ENCODE data around the gene CSNK2A2.

The CSNK2A2 gene

DNA sequence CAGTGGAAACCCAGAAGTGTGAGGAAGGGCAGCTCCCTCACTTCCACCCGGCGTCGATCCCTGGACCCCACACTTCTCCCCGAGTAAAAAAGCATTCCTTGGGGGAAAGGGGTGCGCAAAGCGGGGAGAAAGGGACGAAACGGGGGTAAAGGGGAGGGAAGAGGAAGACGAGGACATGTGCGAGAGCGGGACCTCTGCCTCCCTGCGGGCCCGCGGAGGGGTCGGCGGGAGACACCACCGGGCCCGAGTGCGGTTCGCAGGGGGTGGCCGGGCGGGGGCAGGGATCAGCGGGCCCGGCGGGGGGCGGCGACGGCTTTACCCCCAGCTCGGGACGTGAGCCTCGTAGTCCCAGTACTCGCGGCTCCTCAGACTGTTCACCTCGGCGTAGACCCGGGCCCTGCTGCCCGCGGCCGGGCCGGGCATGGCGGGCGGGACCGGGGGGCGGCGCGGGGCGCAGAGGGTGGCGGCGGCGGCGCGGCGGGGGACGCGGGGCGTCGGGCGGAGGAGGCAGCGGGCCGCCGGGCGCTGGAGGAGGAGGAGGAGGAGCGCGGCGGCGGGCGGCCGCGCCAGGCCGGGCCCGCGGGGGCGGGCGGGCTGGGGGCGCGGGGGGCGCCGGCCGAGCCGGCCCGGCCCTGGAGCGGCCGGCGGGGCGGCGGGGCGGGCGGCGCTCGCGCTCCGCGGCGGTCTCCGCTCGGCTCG, 443 bp downstream of the CSNK2A2 start:
- Histone ChIP-seq H3K27me3 (replicated peaks; ENCODE audit: control insufficient read depth, insufficient read depth, low read length) (no peaks in the 10 kb centered on the region), H3K36me3 (ENCODE audit: control insufficient read depth, insufficient read depth, low read length) (peaks cover 2% of the 10 kb centered on the region), H3K4me3 (replicated peaks; ENCODE audit: low read depth, low read length) (peak overlapping the region; percentile 93)
- TF ChIP-seq, protein P1, sequence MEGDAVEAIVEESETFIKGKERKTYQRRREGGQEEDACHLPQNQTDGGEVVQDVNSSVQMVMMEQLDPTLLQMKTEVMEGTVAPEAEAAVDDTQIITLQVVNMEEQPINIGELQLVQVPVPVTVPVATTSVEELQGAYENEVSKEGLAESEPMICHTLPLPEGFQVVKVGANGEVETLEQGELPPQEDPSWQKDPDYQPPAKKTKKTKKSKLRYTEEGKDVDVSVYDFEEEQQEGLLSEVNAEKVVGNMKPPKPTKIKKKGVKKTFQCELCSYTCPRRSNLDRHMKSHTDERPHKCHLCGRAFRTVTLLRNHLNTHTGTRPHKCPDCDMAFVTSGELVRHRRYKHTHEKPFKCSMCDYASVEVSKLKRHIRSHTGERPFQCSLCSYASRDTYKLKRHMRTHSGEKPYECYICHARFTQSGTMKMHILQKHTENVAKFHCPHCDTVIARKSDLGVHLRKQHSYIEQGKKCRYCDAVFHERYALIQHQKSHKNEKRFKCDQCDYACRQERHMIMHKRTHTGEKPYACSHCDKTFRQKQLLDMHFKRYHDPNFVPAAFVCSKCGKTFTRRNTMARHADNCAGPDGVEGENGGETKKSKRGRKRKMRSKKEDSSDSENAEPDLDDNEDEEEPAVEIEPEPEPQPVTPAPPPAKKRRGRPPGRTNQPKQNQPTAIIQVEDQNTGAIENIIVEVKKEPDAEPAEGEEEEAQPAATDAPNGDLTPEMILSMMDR (IDR thresholded peaks at IDR 0.05; ENCODE audit: insufficient read depth, low read length, poor library complexity, severe bottlenecking), result no peak
- peak; percentile 31 for DNase-seq (ENCODE audit: extremely low read depth, insufficient read length)

DNA sequence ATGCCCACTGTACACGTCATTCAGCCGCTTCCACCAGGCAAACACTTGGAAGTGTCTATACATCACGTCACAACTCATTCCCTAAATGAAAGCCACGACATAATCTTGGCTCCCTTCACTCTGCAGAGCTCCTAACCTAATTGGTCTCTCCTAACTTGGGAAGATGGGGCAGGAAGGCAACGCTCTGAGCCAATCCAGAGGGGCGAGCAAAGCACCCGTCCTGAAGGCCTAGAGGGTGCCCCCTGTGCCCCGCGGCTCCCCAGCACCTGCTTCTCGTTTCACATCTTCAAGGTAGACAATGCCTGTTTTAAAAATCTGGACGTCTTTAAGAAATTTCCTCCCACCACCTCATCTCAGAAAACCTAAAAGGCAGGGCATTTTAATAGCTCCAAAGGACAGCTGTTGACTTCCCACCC, 1.0 kb downstream of the CSNK2A2 start:
- no peak for DNase-seq (ENCODE audit: extremely low read depth, insufficient read length)
- TF ChIP-seq, protein P1 (IDR thresholded peaks at IDR 0.05; ENCODE audit: insufficient read depth, low read length, poor library complexity, severe bottlenecking), result no peak
- Histone ChIP-seq H3K4me3 (replicated peaks; ENCODE audit: low read depth, low read length) (peak overlapping the region; percentile 93), H3K36me3 (ENCODE audit: control insufficient read depth, insufficient read depth, low read length) (peaks cover 4% of the 10 kb centered on the region), H3K27me3 (replicated peaks; ENCODE audit: control insufficient read depth, insufficient read depth, low read length) (no peaks in the 10 kb centered on the region)

DNA sequence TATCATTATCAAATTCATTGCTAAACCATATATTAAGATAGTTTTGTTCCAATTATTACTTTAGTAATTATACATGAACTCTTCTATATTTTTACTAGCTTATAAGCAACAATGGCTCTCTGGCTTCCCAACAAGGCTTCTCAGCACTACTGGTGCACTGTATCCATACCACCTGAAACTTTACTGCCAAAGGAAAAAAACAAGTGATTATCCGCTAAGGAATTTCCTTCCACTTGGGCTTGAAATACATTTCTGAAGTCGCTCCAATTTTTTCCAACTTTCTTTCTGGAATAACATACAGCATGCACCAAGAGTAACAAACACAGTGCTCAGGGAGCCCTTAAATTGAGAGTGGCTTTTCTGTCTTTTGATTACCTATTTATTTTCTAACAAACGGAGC, 2.1 kb downstream of the CSNK2A2 start:
- no peak overlapping the region for H3K4me3 ChIP-seq (replicated peaks; ENCODE audit: low read depth, low read length)
- peaks cover 4% of the 10 kb centered on the region for H3K36me3 ChIP-seq (ENCODE audit: control insufficient read depth, insufficient read depth, low read length)
- TF ChIP-seq, protein P1 (IDR thresholded peaks at IDR 0.05; ENCODE audit: insufficient read depth, low read length, poor library complexity, severe bottlenecking), result no peak
- H3K27me3 ChIP-seq (replicated peaks; ENCODE audit: control insufficient read depth, insufficient read depth, low read length), result no peaks in the 10 kb centered on the region
- DNase-seq (ENCODE audit: extremely low read depth, insufficient read length), result no peak

DNA sequence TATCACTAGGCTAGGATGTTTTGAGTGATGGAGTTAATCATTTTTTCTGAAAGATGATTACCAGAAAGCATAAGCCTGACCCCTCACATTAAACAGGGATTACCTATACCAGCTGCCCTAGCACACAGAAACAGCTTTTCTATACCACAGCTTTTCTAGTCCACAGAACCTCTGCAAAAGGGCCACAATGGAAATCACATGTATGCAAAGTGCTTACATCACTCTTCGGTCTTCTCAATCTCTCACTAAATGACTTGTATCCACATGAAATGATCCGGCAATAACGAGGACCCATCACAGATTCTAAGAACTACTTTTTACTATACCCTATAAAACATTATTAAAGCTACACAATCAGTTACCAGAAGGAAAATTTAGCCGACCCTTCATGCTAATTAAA, 2.6 kb downstream of the CSNK2A2 start:
- Histone ChIP-seq H3K4me3 (replicated peaks; ENCODE audit: low read depth, low read length) (no peak overlapping the region), H3K27me3 (replicated peaks; ENCODE audit: control insufficient read depth, insufficient read depth, low read length) (no peaks in the 10 kb centered on the region), H3K36me3 (ENCODE audit: control insufficient read depth, insufficient read depth, low read length) (peaks cover 4% of the 10 kb centered on the region)
- no peak for DNase-seq (ENCODE audit: extremely low read depth, insufficient read length)
- TF ChIP-seq, protein P1 (IDR thresholded peaks at IDR 0.05; ENCODE audit: insufficient read depth, low read length, poor library complexity, severe bottlenecking), result no peak

DNA sequence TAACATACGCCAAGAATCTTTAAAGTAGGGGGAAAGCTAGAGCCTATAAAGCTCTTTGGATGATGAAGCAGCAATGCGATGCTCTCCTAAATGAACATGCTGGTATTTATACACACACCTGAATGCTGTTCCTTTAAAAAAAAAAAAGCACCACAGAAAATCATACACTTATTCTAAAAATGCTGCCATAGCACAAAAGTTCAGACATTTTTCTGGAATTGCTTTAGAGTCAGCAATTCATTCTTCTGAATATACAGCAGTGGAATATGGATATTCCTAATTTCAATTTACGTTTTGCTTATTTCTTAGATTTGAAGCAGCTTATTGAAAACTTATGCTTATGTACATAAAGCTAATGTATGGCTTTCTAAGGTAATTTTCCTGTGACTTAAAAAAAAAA, 3.1 kb downstream of the CSNK2A2 start:
- TF ChIP-seq, protein P1 (IDR thresholded peaks at IDR 0.05; ENCODE audit: insufficient read depth, low read length, poor library complexity, severe bottlenecking), result no peak
- H3K27me3 ChIP-seq (replicated peaks; ENCODE audit: control insufficient read depth, insufficient read depth, low read length), result no peaks in the 10 kb centered on the region
- H3K4me3 ChIP-seq (replicated peaks; ENCODE audit: low read depth, low read length), result no peak overlapping the region
- DNase-seq (ENCODE audit: extremely low read depth, insufficient read length), result no peak
- peaks cover 4% of the 10 kb centered on the region for H3K36me3 ChIP-seq (ENCODE audit: control insufficient read depth, insufficient read depth, low read length)

Measured in GM06990 (cell line).